Measurements from ENCODE around the gene ZNF513. TPM values are rescaled to one million over a fixed set of nuclear protein-coding genes. Genes with fewer than 3 reads are reported as not detected.

ZNF513 gene
- total and polyA plus RNA-seq, 11 donors, result 2.8 to 11.8 (median 7.5) TPM

DNA sequence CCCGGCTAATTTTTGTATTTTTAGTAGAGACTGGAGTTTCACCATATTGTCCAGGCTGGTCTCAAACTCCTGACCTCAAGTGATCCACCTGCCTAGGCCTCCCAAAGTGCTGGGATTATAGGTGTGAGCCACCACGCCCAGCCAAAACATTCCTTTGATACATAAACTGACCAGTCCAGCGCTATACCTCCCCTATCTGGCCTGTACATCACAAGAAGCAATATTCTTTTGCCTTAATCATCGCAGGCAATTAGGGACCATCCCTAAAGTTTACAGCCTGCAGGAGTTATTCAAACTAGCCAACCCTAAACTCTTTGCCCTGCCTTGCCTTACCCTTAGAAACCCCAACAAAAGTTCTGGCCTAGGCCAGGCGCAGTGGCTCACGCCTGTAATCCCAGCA, 35.6 kb upstream of the ZNF513 start:
- Histone ChIP-seq H3K4me3 (no peak overlapping the region), H3K27me3 (no peaks in the 10 kb centered on the region), H3K4me1 (no peaks in the 10 kb centered on the region), H3K9me3 (no peaks in the 10 kb centered on the region), H3K36me3 (no peaks in the 10 kb centered on the region), H3K27ac (no peak overlapping the region)
- TF ChIP-seq, protein P1, sequence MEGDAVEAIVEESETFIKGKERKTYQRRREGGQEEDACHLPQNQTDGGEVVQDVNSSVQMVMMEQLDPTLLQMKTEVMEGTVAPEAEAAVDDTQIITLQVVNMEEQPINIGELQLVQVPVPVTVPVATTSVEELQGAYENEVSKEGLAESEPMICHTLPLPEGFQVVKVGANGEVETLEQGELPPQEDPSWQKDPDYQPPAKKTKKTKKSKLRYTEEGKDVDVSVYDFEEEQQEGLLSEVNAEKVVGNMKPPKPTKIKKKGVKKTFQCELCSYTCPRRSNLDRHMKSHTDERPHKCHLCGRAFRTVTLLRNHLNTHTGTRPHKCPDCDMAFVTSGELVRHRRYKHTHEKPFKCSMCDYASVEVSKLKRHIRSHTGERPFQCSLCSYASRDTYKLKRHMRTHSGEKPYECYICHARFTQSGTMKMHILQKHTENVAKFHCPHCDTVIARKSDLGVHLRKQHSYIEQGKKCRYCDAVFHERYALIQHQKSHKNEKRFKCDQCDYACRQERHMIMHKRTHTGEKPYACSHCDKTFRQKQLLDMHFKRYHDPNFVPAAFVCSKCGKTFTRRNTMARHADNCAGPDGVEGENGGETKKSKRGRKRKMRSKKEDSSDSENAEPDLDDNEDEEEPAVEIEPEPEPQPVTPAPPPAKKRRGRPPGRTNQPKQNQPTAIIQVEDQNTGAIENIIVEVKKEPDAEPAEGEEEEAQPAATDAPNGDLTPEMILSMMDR (IDR thresholded peaks at IDR 0.05), result no peak
- no peak for TF ChIP-seq POLR2A (IDR thresholded peaks at IDR 0.05)
- WGBS, 4 donors, result 94 to 96% (median 95%) methylated on average over 6 of the region's 6 CpGs
- no peak for ATAC-seq
- DNase-seq, result no peak
- intact Hi-C loops (cut with DNase I), result no loop called here

DNA sequence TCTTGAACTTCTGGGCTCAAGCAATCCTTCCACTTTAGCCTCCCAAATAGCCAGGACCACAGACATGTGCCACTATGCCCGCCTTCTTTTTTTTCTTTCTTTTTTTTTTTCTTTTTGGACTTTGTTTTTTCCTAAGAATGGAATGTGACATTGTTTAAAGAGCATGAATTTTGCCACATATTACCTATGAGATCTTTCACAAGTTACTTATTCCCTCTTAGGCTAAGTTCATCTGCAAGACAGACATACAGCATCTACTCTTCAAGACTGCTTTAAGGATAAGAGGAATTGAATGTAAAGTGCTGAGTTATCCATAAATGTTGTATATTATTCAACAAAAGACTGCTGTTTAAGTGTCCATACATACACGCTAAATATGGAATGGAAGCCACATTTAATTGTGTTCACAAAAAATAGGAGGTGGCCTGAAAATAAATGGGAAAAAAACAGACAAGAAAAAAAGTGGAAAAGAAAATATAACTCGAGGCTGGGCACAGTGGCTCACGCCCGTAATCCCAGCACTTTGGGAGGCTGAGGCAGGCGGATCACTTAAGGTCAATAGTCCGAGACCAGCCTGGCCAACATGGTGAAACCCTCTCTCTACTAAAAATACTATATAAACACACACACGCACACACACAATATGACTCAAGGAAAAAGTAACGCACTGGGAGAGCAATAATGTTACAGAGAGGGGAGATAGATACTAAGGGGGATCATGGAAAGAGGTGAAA, 32.1 kb upstream of the ZNF513 start:
- peaks cover 0 to 1% (median 0%) of the 10 kb centered on the region in 9 donors for H3K36me3 ChIP-seq
- H3K27me3 ChIP-seq, result no peaks in the 10 kb centered on the region
- H3K4me3 ChIP-seq, result no peak overlapping the region
- TF ChIP-seq, protein P1 (IDR thresholded peaks at IDR 0.05), result no peak
- no peaks in the 10 kb centered on the region for H3K9me3 ChIP-seq
- ATAC-seq (no peak), DNase-seq (no peak)
- intact Hi-C loops (cut with DNase I), result no loop called here
- peaks cover 0 to 20% (median 16%) of the 10 kb centered on the region in 12 donors for H3K4me1 ChIP-seq
- no peak overlapping the region for H3K27ac ChIP-seq
- WGBS, 4 donors, result 86 to 87% (median 87%) methylated on average over 9 of the region's 9 CpGs

DNA sequence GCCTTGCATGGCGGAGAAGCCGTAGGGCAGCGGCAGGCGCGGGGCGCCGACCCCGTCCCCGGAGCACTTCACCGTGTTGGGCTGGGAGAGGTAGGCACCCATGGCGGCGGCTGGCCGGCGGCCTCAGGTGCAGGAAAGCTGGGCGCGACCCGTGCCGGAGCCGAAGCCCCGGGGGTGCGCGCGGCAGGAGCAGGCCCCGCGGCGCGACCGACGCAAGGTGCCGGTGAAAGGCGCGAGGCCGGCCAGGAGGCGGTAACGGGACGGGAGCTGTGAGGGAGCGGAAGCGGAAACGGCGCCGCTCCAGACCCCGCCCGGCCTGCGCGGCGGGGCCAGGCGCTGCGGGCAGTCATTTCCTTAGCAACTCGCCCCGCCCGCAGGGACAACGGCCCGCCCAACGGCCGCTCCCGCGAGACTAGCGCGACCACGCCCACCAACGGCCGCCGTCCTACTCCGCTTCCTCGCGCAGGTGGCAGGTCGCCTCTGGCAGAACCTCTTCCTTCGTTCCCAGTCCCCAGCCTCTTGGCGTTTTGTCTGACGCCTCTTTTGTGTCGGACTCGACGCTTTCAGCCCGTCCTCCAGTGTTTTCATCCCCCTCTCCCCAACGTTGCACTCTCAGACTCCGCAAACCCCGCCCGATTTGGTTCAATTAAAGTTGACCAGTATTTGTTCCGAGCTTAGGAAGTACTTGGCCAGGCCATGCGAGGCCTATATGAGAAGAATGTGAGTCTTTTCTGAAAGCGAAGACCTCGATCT, 29.0 kb upstream of the ZNF513 start, which contains the start of gene PPM1G:
PPM1G (minus strand) TSS at position 271 of the 753 bp plus-strand sequence; CDS start at position 102, 169 bp downstream.
- no peaks in the 10 kb centered on the region for H3K27me3 ChIP-seq
- H3K4me3 ChIP-seq, result peak within 1 kb of the TSS; percentile 69 to 100 (median 98)
- peaks cover 0 to 33% (median 20%) of the 10 kb centered on the region in 12 donors for H3K4me1 ChIP-seq
- intact Hi-C loops (cut with DNase I), result loop anchor here in 8 of 10 donors (1.0 to 2.0 kb wide), 3 partner anchors 19 to 53 kb away; partner anchors contain the start of genes NRBP1 (in 8 of the 8) and GTF3C2 (in 1 of the 8)
- peak within 1 kb of the TSS; percentile 11 to 96 (median 90) for H3K27ac ChIP-seq
- WGBS, 4 donors, result 1% methylated on average over 23 to 82 of the region's 82 CpGs
- no peaks in the 10 kb centered on the region for H3K9me3 ChIP-seq
- peaks cover 0 to 16% (median 5%) of the 10 kb centered on the region in 9 donors for H3K36me3 ChIP-seq
- ATAC-seq, result peak; percentile 99 to 100 (median 100)
- DNase-seq, result peak; percentile 95 to 98 (median 96)
- TF ChIP-seq, protein P1 (IDR thresholded peaks at IDR 0.05), result peak in 1 of 12 donors; percentile 13
- TF ChIP-seq POLR2A (IDR thresholded peaks at IDR 0.05), result peak in 1 of 2 donors; percentile 72
